Nephron progenitor cell (in vitro differentiated cells): Measurements from ENCODE around the gene MUC3A.

Experiments
- DNase-seq: peaks from one replicate; pipeline ENCODE4 v3.0.0; 2021
- H3K27ac Mint-ChIP-seq: 2 replicates; pipeline ENCODE4 v1.8.0; 2021; ENCODE audit warnings: mild to moderate bottlenecking, moderate library complexity, mixed read lengths
- H3K27me3 Mint-ChIP-seq: 2 replicates; pipeline ENCODE4 v1.8.0; 2021; ENCODE audit warnings: mild to moderate bottlenecking, low read depth, mixed read lengths; ENCODE audit not compliant: poor library complexity
- H3K36me3 Mint-ChIP-seq: 2 replicates; pipeline ENCODE4 v1.8.0; 2021; ENCODE audit warnings: low read depth, mixed read lengths
- H3K4me1 Mint-ChIP-seq: 2 replicates; pipeline ENCODE4 v1.8.0; 2021; ENCODE audit warnings: mixed read lengths
- H3K4me3 Mint-ChIP-seq: 2 replicates; pipeline ENCODE4 v1.8.0; 2021; ENCODE audit warnings: mild to moderate bottlenecking, moderate library complexity, mixed read lengths
- H3K9me3 Mint-ChIP-seq: 2 replicates; pipeline ENCODE4 v1.8.0; 2021; ENCODE audit warnings: mild to moderate bottlenecking, moderate library complexity, mixed read lengths
- TF ChIP-seq, protein P1 (sequence below): fragments of 200-600 bp; sonication (generic); IDR thresholded peaks from 2 replicates; pipeline ENCODE4 v1.5.0; 2021; ENCODE audit warnings: antibody characterized with exemption

Gene MUC3A

DNA sequence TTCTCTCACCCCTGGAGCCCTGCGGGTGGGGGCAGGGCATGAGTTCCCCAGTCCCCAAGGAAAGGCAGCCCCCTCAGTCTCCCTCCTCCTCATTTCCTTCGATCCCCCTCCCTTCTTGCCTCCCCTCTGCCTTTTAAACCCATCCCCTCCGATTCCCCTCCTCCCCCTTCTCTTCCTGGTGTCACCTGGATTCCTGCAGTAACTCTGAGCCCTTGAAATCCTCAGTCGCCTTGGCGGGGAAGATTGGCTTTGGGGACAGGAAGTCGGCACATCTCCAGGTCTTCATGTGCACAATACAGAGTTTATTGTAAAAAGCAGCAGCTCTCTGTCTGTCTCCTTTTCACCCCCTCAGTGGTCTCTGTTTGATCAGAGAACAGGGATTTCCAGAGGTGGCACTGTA is 18.7 kb downstream of the MUC3A start:
- no peak overlapping the region for H3K4me3 Mint-ChIP-seq
- no peak for DNase-seq
- no peaks in the 10 kb centered on the region for H3K36me3 Mint-ChIP-seq
- H3K27me3 Mint-ChIP-seq = peaks cover 99% of the 10 kb centered on the region
- H3K9me3 Mint-ChIP-seq = peaks cover 4% of the 10 kb centered on the region
- TF ChIP-seq, protein P1, sequence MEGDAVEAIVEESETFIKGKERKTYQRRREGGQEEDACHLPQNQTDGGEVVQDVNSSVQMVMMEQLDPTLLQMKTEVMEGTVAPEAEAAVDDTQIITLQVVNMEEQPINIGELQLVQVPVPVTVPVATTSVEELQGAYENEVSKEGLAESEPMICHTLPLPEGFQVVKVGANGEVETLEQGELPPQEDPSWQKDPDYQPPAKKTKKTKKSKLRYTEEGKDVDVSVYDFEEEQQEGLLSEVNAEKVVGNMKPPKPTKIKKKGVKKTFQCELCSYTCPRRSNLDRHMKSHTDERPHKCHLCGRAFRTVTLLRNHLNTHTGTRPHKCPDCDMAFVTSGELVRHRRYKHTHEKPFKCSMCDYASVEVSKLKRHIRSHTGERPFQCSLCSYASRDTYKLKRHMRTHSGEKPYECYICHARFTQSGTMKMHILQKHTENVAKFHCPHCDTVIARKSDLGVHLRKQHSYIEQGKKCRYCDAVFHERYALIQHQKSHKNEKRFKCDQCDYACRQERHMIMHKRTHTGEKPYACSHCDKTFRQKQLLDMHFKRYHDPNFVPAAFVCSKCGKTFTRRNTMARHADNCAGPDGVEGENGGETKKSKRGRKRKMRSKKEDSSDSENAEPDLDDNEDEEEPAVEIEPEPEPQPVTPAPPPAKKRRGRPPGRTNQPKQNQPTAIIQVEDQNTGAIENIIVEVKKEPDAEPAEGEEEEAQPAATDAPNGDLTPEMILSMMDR = no peak
- peaks cover 35% of the 10 kb centered on the region for H3K4me1 Mint-ChIP-seq
- H3K27ac Mint-ChIP-seq = no peak overlapping the region

DNA sequence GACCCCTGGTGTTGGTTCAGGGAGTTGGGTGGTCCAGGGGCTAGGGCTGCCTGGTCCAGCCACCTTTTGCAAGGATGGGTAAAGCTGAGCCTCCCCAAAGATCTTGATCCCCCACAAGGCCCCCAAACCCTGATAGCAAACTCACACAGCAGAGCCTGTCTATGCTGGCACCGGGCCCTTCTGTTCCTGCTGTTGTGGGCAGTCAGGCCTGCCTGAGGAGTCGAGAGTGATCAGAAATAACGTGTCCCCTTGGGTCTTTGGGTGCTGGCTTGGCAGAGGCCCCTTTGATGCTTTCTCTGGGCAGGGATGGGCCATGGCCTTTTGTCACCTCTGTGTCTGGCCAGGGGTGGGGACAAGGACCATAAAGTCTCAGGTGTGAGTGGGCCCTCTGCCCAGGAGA is 19.3 kb downstream of the MUC3A start:
- H3K27ac Mint-ChIP-seq = no peak overlapping the region
- H3K36me3 Mint-ChIP-seq = no peaks in the 10 kb centered on the region
- peaks cover 96% of the 10 kb centered on the region for H3K27me3 Mint-ChIP-seq

DNA sequence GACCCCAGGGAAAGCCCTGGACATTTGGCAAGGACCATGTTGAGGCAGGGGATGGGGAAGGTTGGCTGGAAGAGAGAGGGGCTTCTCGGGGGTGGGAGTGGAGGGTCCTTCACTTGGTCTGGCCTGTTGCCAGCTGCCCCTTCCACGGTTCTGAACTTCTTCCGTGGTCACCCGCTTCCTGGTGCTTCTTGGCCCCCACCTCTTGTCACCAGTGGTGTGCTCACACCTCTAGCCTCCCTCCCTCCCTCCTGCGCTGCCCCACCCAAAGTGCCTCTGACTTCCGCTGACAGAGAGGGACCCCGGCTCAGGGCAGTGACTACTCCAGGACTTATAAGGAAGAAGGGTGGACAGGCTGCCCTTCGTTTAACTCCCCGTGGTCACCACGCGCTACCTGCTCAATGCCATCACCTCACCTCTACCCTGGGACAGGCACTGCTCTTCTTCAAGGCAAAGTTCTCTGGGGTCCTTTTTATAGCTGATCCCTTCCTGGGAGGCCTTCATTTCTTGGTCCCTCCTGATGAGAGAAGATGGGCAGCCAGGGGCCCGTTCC is 19.8 kb downstream of the MUC3A start, which contains the start of gene MUC12:
MUC12 (plus strand) TSS at position 500 of the 550 bp plus-strand sequence. CDS start 58 bp downstream, outside the sequence.
- H3K4me1 Mint-ChIP-seq = peaks cover 35% of the 10 kb centered on the region
- H3K27me3 Mint-ChIP-seq = peaks cover 92% of the 10 kb centered on the region
- H3K27ac Mint-ChIP-seq = no peak within 1 kb of the TSS
- no peak within 1 kb of the TSS for H3K4me3 Mint-ChIP-seq
- TF ChIP-seq, protein P1 = no peak
- H3K9me3 Mint-ChIP-seq = peaks cover 8% of the 10 kb centered on the region
- no peak for DNase-seq
- no peaks in the 10 kb centered on the region for H3K36me3 Mint-ChIP-seq

More for the DNA sequence above, 19.3 kb downstream of the MUC3A start:
- Mint-ChIP-seq H3K4me3 (no peak overlapping the region), H3K9me3 (peaks cover 6% of the 10 kb centered on the region), H3K4me1 (peaks cover 35% of the 10 kb centered on the region)
- no peak for DNase-seq
- TF ChIP-seq, protein P1 = no peak

DNA sequence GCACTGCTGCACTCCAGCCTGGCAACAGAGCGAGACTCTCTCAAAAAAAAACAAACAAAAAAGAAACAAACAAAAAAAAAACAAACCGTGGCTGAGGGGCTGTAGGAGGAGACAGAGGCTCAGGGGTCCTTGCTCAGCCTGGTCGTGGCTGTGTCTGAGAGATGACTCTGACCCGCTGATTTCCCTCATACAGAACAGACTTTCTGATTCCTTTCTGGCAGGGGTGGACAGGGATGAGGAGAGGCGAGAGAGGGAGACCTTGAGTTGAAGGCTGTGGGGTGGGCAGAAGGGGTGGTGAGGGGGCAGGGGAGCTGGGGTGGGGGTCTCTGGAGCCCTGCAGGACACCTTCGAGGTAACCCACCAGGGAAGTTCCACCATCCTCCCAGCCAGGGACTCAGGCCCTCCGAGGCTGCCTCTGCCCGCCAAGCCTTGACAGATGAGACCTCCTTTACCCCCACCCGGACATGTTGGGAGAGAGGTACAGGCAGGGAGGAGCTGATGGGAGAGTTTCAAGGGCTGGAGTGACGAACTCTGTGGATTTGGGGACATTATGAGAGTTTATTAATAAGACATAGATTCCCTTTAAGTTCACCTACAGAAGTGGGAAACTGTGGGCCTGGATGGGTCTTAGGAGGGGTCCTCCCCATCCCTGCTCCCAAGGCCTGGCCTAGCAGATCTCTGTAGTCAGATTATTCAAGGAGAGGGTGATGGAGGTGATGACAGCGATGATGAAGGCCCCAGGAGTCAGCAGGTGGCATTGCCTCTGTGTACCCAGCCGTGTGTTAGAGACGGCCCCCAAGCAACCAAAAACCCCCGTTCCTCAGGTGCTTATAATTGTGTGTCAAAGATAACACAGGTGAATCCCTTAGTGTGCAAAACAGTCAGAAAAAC is 22.0 kb downstream of the MUC3A start:
- H3K27me3 Mint-ChIP-seq = peaks cover 80% of the 10 kb centered on the region
- H3K36me3 Mint-ChIP-seq = no peaks in the 10 kb centered on the region
- no peak for DNase-seq
- TF ChIP-seq, protein P1 = no peak
- H3K4me1 Mint-ChIP-seq = peaks cover 24% of the 10 kb centered on the region
- no peak overlapping the region for H3K27ac Mint-ChIP-seq
- no peak overlapping the region for H3K4me3 Mint-ChIP-seq
- peaks cover 16% of the 10 kb centered on the region for H3K9me3 Mint-ChIP-seq

DNA sequence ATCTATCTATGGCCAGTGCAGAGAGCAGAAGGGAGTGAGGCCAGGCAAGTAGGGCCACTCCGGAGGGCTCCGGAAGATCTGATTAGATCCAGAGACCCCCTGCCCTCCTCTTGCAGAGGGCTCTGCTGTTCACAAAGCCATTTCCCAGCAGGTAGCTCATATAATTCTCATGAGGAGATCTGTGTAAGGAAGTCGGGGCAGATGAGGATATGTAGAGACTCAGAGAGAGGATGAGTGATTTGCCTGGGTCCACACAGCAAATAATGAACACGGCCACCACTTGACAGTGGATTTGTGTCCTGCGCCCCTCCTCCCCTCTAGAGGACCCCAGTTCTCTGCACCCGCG is 22.6 kb downstream of the MUC3A start:
- no peak overlapping the region for H3K27ac Mint-ChIP-seq
- H3K4me3 Mint-ChIP-seq = no peak overlapping the region
- peaks cover 74% of the 10 kb centered on the region for H3K27me3 Mint-ChIP-seq
- TF ChIP-seq, protein P1 = no peak
- no peaks in the 10 kb centered on the region for H3K36me3 Mint-ChIP-seq
- H3K4me1 Mint-ChIP-seq = peaks cover 24% of the 10 kb centered on the region
- DNase-seq = no peak
- H3K9me3 Mint-ChIP-seq = peaks cover 16% of the 10 kb centered on the region
